Body of pancreas (tissue), 4 donors: ENCODE measurements around the gene PCSK1N.

Source experiments
- CTCF ChIP-seq, 7 experiments: fragments of 450-650 bp in 4 of 7; fragments of 200-600 bp in 3 of 7; sonication (generic) in 3 of 7; IDR thresholded peaks; one replicate each; pipeline ENCODE4 v1.5.1; 2016 to 2019; ENCODE audit warnings: antibody characterized with exemption in 7 of 7
- POLR2A ChIP-seq, 3 donors: fragments of 450-650 bp; IDR thresholded peaks; one replicate each; pipeline ENCODE4 v1.6.1; 2016; ENCODE audit warnings: antibody characterized with exemption in 3 of 3, mild to moderate bottlenecking in 2 of 3

DNA sequence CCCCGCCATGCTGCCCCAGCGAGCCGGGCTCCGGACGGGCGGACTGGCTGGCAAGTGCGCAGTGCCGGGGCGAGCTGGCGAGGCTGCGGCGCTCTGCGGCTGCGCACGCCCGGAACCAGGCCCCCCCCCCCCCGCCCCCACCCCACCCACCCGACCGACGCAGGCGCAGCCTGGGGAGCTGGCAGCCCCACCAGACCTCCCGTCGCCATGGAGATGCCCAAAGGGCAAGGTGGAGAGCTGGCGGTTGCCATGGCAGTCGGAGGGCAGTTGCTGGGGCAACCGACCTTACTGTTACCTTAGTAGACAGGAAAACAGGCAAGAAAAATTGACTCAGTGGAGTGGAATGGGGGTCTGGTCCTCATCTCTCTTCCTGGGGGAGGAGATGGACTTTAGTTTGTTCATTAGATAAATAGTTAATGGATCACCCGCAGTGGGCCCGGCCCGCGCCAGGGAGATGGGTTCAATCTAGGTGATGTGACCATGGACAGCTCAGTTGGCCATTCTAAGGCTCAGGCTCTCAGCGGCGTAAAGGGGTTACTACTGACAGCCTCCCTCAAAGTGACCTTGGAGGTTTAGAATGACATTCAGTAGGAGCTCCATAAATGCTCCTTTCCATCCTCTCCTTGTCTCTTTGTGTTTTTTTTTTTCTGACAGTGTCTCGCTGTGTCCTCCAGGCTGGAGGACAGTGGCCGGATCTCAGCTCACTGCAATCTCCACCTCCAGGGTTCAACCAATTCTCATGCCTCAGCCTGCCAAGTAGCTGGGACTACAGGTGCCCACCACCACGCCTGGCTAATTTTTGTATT lies at the start of gene PCSK1N:
- TF ChIP-seq CTCF (IDR thresholded peaks at IDR 0.05) (no peak), POLR2A (IDR thresholded peaks at IDR 0.05) (no peak)
